ENCODE measurements around the gene PLA2G2F. TPM values are rescaled to one million over a fixed set of nuclear protein-coding genes. Genes with fewer than 3 reads are reported as not detected.

Gene PLA2G2F
- total and polyA plus RNA-seq, 2 of the 8 experiments (the other 6 are each of a cell fraction or from before 2014, with no cell fraction given) = not detected

- TF ChIP-seq SP1 (IDR thresholded peaks at IDR 0.05; ENCODE audit: low read depth, low read length) = no peak
- TF ChIP-seq CTCF (IDR thresholded peaks at IDR 0.05; ENCODE audit: control extremely low read depth in 1 of 3, insufficient read depth in 1 of 3, low read depth in 1 of 3, low read length in 3 of 3) = no peak
- no peak for TF ChIP-seq EZH2 (IDR thresholded peaks at IDR 0.05; ENCODE audit: low read depth, low read length, severe bottlenecking)
- no peak for TF ChIP-seq SIX5 (IDR thresholded peaks at IDR 0.05; ENCODE audit: low read depth, low read length)
- no peak for TF ChIP-seq SP2 (IDR thresholded peaks at IDR 0.05; ENCODE audit: low read length)
- no peak for TF ChIP-seq GTF2F1 (IDR thresholded peaks at IDR 0.05; ENCODE audit: borderline replicate concordance, low read depth, low read length)
Measured at GRCh38 chr1:20093303-20093702, 45.8 kb upstream of the PLA2G2F start (continued).
